SU-DHL-6 (cell line): ENCODE data around the gene CDRT15L2.

Source experiments
- CTCF ChIP-seq: fragments of 200-600 bp; sonication (generic); IDR thresholded peaks from one replicate; pipeline ENCODE4 v1.5.1; 2017; ENCODE audit warnings: antibody characterized with exemption, mild to moderate bottlenecking, low read length, moderate library complexity; ENCODE audit not compliant: insufficient read depth, poor library complexity, severe bottlenecking
- EZH2phosphoT487 ChIP-seq: fragments of 200-600 bp; sonication (generic), shearing (Covaris generic); conservative IDR thresholded peaks from 2 replicates; pipeline ENCODE4 v1.6.1; 2018; ENCODE audit warnings: mild to moderate bottlenecking, antibody characterized with exemption, low read length, moderate library complexity, mixed read lengths

- TF ChIP-seq CTCF (no peak), EZH2phosphoT487 (no peak)
Observed at GRCh38 chr17:20611309-20611708, 31.8 kb downstream of the CDRT15L2 start.
